Stimulated activated CD8-positive, alpha-beta memory T cell treated with anti-CD3 and anti-CD28 coated beads, Interleukin-4, amount 100 ng/mL, for 48 hours (primary cell): ENCODE measurements around the gene SMIM21.

ENCODE experiments used
- DNase-seq: peaks from one replicate; pipeline ENCODE4 v3.0.0-alpha.2; 2020

SMIM21 gene

DNA sequence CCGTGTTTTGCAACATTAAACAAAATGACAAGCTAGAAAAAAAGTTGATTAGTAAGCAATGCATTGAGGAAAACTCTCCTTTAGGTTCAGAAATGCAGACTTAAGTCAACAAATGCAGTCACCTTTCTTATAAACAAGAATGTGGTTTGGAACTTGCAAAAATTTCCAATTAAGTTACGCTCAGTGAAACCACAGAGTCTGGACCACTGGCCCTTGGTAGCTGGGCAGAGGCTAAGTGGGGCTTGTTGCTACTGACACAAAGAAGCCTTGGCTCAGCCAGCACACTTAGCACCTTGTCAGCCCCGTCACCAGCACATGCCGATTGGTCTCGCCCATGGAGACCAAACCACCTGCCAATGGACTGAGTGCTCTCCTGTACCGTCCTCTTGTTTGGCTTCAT lies 53.0 kb downstream of the SMIM21 start:
- no peak for DNase-seq

DNA sequence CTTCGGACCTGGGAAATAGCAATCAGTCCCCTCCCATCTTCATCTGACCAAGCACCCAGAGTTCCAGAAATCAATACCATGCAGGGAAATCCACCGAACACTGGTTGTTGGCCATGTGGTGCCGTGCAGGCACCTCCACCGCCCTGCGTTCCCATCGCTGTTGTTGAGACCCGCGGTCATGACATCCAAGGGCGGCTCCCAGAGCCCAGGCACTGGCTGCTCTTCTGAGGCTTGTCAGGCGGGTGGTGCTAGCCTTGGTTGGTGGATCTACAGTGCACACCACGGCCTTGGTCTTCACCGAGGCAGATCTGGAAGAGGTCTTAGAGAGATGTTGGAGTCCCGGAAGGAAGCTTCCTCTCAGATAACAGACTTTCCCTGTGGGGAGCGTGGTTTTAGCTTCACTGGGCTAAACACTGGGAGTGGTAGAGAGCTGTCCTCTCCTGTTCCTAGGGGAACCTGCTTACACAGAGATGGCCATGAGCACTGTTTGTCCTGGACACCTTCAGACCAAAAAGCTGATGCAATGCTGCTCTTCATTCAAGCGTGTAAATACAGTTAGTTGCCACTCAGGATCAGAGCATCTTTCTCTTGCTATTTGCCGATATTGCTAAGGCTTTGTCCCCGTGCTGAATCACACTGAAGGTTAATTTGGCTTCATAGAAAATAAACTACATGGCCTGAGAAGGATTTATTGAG lies 58.3 kb downstream of the SMIM21 start:
- no peak for DNase-seq

DNA sequence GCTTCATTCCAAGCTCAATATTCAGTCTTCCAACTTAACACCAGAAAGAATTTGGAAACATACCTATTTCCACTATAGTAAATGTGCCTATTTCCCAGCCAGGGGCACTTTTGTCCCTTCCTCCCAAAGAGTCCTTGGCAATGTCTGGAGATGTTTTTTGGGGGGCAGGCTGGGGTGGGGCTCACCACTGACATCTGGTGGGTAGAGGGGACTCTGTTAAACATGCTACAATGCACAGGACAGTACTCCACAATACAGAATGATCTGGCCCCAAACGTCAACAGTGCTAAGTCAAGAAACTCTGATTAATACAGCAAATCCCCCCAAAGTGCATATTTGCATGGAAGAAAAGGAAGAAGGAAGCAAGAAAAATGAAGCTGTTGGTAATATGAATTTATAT lies 61.7 kb downstream of the SMIM21 start:
- no peak for DNase-seq

DNA sequence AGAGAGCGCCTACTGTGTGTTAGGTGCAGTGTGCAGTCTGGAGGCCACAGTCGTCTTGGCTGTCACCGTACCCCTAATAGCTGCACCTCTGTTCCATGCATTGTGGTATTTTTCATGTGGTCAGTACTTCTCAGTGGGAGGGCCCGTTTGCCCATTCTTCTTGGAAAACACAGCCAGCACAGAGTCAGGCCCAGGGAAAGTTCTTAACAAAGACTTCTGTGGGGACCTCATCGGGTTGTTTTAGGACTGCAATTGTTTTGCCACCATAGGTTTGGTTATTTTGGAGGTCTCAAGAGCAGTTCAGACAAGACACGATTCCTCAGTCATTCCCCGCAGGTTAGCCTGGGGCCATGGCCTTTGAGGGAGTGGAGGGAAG lies 62.3 kb downstream of the SMIM21 start:
- DNase-seq: no peak

DNA sequence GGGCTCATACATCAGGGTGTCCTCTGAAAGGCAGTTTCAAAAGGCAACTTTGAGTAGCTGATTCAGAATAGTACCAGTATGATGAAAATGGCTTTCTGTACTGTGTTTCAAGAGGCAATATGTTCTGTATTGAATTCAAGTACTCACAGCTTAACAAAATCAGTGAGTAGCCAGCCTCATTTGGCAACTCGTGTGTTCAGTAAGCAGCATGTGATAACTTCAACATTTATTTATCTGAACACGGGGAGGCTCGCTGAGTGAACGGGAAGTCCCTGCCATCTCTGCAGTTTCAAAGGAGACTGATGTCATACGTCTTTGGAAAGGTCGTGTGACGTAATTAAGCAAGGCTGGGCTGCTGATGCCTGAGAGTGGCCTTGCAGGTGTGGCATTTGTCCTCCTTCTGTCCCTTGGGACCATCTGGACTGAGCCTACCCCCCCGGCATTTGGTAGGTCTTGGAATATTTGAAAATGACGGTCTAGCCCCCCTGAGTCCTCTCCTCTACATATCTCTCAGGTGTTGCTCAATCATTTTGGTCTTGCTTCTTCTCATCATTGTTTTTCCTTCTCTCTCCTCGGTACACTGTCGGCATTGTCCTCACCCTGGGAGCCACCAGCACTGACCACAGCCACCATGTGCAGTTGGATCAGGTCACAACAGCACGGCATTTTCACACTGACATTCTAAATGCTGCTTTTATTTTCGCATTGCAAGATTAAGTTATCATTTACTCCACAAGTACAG lies 62.8 kb downstream of the SMIM21 start:
- DNase-seq: no peak

DNA sequence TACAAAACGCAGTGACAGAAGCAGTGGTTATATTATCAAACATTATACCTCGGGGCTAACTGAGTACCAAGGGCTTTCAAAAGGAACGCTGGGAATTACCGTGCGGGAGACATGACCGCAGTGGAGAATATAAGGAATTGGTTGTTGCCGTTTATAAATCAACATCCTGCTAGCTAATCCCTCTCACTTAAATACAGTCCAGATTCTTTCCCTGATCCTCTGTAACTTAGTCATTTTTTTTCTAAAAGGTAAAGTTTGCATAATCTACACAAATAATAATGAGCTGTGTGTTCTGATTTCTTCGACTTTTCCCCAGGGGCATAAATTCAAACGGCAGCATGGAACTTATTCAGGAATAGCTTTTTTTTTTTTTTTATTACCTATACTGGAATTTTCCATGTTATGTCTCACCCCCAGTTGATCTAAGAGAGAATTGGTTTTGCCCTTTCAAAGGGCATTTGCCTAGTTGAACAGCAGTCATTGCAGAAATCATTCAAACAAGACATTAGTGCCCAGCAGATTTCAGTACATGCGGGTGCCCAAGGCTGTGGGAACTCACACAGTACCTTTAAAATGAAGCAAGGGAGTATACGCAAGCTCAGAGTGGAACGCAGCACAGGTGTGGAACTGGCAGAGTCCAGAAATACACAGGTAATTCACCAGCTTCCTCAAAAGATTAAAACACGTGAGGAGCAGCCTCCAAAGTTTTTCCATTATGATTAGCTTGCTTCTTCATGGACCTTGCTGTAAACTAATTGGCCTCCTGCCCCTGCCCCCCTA lies 63.9 kb downstream of the SMIM21 start:
- no peak for DNase-seq

DNA sequence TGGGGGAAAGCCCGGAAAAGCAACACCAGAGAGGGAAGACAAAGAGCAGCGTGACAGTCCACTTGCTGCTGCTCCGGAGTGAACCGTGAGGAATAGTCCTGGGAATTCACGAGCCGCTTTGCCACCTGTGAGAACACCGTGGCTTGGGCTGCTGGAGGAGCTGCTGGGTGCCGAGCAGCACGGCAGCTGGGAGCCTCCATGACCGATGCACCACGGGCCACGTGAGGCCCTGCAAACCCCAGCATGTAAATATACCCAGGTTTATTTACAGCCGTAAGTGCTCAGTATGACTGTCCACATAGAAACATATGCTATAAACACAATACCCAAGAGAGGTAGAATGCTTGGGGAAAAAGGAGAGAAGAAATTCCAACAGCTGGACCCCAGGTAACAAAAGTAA lies 65.1 kb downstream of the SMIM21 start:
- DNase-seq: no peak

DNA sequence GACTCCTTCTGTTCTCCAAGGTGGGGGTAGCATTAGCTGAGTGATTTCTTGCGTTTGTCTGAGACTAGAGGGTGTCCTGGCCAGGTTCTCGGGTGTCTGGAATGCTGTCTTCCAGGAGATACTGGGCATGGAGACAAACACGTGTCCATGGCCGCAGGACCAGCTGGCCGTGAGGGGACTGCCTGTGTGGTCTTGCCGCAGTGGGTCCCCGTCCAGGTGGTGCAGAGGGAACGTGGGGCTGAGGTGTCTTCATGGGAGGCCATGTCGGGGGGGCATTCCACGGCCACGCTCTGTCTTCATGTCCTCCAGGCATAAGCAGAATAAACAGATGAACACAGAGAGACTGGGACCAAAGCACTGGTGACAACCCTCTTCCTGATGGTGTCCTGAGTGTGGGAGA lies 66.6 kb downstream of the SMIM21 start:
- DNase-seq: no peak

DNA sequence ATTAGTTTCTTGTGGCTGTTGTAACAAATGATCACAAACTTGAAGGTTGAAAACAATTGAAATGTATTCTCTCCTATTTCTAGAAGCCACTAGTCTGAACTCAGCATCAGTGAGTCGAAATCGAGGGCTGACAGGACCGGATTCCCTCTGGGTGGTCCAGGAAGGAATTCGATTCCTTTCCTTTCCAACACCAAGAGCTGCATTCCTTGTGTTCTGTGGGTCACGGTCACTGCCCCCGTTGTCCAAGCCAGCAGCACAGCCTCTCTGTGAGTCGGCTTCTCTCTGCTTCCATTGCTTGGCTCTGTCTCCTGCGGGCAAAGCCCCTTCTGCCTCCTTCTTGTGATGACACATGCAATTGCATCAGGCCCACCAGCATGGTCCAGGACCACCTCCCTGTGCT lies 67.3 kb downstream of the SMIM21 start:
- no peak for DNase-seq
